ENCODE measurements around the gene JPT2. TPM values are rescaled to one million over a fixed set of nuclear protein-coding genes. Genes with fewer than 3 reads are reported as not detected.

The JPT2 gene
- total RNA-seq, 1 experiment from 2014 or later, result 113 TPM

- TF ChIP-seq CTCF (IDR thresholded peaks at IDR 0.05 in 2 of 3, conservative IDR thresholded peaks at IDR 0.05 in 1 of 3; ENCODE audit: borderline replicate concordance in 1 of 3, insufficient read depth in 1 of 3, low read depth in 2 of 3, low read length in 2 of 3) (no peak), SIN3A (IDR thresholded peaks at IDR 0.05; ENCODE audit: low read depth) (no peak), RAD21 (IDR thresholded peaks at IDR 0.05; ENCODE audit: low read depth) (no peak)
Observed at GRCh38 chr16:1651094-1651973, 26.7 kb upstream of the JPT2 start (continued).

DNA sequence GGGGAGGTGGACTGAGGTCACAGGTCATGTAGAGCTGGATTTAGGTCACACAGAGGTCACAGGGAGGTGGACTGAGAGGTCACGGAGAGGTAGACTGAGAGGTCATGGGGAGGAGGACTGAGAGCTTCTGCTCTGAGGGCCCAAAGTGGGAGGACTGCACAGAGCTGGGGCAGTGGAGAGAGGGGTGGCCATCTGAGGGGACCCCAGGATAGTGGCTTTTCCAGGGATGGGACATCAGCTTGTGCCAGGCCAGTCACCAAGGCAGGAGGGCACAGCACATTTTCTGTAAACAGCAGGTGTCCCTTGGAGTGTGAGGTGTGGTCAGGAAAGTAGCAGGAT, 26.1 kb upstream of the JPT2 start:
- BruUV-seq (replicated peaks), result no TSS peak
- no peak overlapping the region for H3K4me2 ChIP-seq (ENCODE audit: low read length)
- DNase-seq (ENCODE audit: low read depth, low spot score) (no peak), ATAC-seq (peak; percentile 26; the same call in 1 of the 2 replicates)
- ChIA-PET POLR2A (no interaction called here), RAD21 (ENCODE audit: low non-redundant PET in 1 of 2, low total read pairs in 2 of 2, uncharacterized antibody in 2 of 2, unreplicated experiment in 2 of 2) (no interaction called here), CTCF (no interaction called here)
- no peak for TF ChIP-seq POLR2AphosphoS5 (IDR thresholded peaks at IDR 0.05; ENCODE audit: low read depth, low read length)
- no peak for TF ChIP-seq ZFX (IDR thresholded peaks at IDR 0.05)
- TF ChIP-seq FOSL1 (IDR thresholded peaks at IDR 0.05; ENCODE audit: low read depth), result no peak
- no peak for TF ChIP-seq CTCF (IDR thresholded peaks at IDR 0.05 in 2 of 3, conservative IDR thresholded peaks at IDR 0.05 in 1 of 3; ENCODE audit: borderline replicate concordance in 1 of 3, insufficient read depth in 1 of 3, low read depth in 2 of 3, low read length in 2 of 3)
- no peak for TF ChIP-seq ZBTB33 (IDR thresholded peaks at IDR 0.05; ENCODE audit: extremely low read depth, insufficient replicate concordance, low read length)
- TF ChIP-seq EZH2 (IDR thresholded peaks at IDR 0.05), result no peak
- no peak for TF ChIP-seq ELF1 (IDR thresholded peaks at IDR 0.05; ENCODE audit: borderline replicate concordance, low read depth)
- no peaks in the 10 kb centered on the region for H3K27me3 ChIP-seq (ENCODE audit: insufficient read depth, low read length)
- H3K4me1 ChIP-seq (ENCODE audit: control insufficient read depth in 1 of 2, insufficient read depth in 2 of 2, low read length in 2 of 2), result no peaks in the 10 kb centered on the region
- H3K9me2 ChIP-seq (ENCODE audit: insufficient read depth), result no peaks in the 10 kb centered on the region
- peaks cover 8 to 29% of the 10 kb centered on the region in 2 experiments; a peak in 3 of 4 replicates for H3K36me3 ChIP-seq (ENCODE audit: control insufficient read depth in 1 of 2, insufficient read depth in 2 of 2, low read length in 2 of 2)
- H3K9me3 ChIP-seq (ENCODE audit: control insufficient read depth in 1 of 2, insufficient read depth in 1 of 2, low read depth in 1 of 2, low read length in 2 of 2), result no peaks in the 10 kb centered on the region
- intact Hi-C loops (cut with micrococcal nuclease), result no loop called here
- no peak overlapping the region for H3K9ac ChIP-seq (ENCODE audit: low read length)
- no peak overlapping the region for H3K27ac ChIP-seq (ENCODE audit: low read depth, low read length)
- H4K20me1 ChIP-seq (ENCODE audit: insufficient read depth), result no peaks in the 10 kb centered on the region; the same call in 1 of the 2 replicates
- H3K4me3 ChIP-seq (replicated peaks in 1 of 2; ENCODE audit: low read depth in 1 of 2, low read length in 2 of 2), result no peak overlapping the region
- no peak overlapping the region for H2AFZ ChIP-seq (ENCODE audit: low read depth, low read length, poor library complexity, severe bottlenecking)
- peaks cover 11% of the 10 kb centered on the region; the same call in 1 of the 2 replicates for H3K79me2 ChIP-seq (ENCODE audit: insufficient read depth, low read length)

Measured in HCT116 (cell line).